IPS-NIHi7 (cell line): ENCODE data around the gene ALK.
"Not testable (repeated sequence)": the region's sequence is repeated elsewhere in the genome, so short reads cannot be mapped to it uniquely, and the experiment has no call there.

Experiments
- DNase-seq: peaks from one replicate; pipeline ENCODE4 v3.0.0; 2012; ENCODE audit warnings: mixed read lengths; ENCODE audit errors: extremely low spot score

Gene ALK

GRCh38 chr2:29841386-29842004 lies 79.9 kb downstream of the ALK start:
- DNase-seq, result peak; percentile 74

- no peak for DNase-seq
Measured at GRCh38 chr2:29839306-29839705, 82.1 kb downstream of the ALK start.

- DNase-seq, result no peak
Measured at GRCh38 chr2:29837925-29838324, 83.5 kb downstream of the ALK start.

GRCh38 chr2:29834624-29835023 lies 86.8 kb downstream of the ALK start:
- DNase-seq, result no peak

- DNase-seq, result no peak
Measured at GRCh38 chr2:29834036-29834540, 87.3 kb downstream of the ALK start.

- no peak for DNase-seq
Measured at GRCh38 chr2:29831560-29831959, 89.8 kb downstream of the ALK start.

GRCh38 chr2:29829841-29830240 lies 91.5 kb downstream of the ALK start:
- DNase-seq, result no peak

GRCh38 chr2:29824145-29824544 lies 97.2 kb downstream of the ALK start:
- not testable (repeated sequence) for DNase-seq

- DNase-seq, result no peak
Measured at GRCh38 chr2:29821591-29821990, 99.8 kb downstream of the ALK start.

- DNase-seq, result no peak
Measured at GRCh38 chr2:29819570-29819969, 101.8 kb downstream of the ALK start.

- DNase-seq, result no peak
Measured at GRCh38 chr2:29817801-29818680, 103.3 kb downstream of the ALK start.

GRCh38 chr2:29817299-29817698 lies 104.1 kb downstream of the ALK start:
- no peak for DNase-seq

- DNase-seq, result no peak
Measured at GRCh38 chr2:29816651-29817050, 104.7 kb downstream of the ALK start.

GRCh38 chr2:29811378-29811777 lies 110.0 kb downstream of the ALK start:
- DNase-seq, result no peak

GRCh38 chr2:29810956-29811355 lies 110.4 kb downstream of the ALK start:
- no peak for DNase-seq

- DNase-seq, result no peak
Measured at GRCh38 chr2:29808321-29808720, 113.1 kb downstream of the ALK start.

GRCh38 chr2:29807082-29807481 lies 114.3 kb downstream of the ALK start:
- DNase-seq, result no peak

GRCh38 chr2:29806461-29806860 lies 114.9 kb downstream of the ALK start:
- DNase-seq, result no peak

GRCh38 chr2:29804671-29805070 lies 116.7 kb downstream of the ALK start:
- DNase-seq, result no peak

- DNase-seq, result no peak
Measured at GRCh38 chr2:29803537-29803936, 117.8 kb downstream of the ALK start.

- no peak for DNase-seq
Measured at GRCh38 chr2:29802986-29803385, 118.4 kb downstream of the ALK start.

- no peak for DNase-seq
Measured at GRCh38 chr2:29799628-29800027, 121.8 kb downstream of the ALK start.

GRCh38 chr2:29797916-29798315 lies 123.5 kb downstream of the ALK start:
- DNase-seq, result no peak
